ENCODE results near the gene MAML2.

DNA sequence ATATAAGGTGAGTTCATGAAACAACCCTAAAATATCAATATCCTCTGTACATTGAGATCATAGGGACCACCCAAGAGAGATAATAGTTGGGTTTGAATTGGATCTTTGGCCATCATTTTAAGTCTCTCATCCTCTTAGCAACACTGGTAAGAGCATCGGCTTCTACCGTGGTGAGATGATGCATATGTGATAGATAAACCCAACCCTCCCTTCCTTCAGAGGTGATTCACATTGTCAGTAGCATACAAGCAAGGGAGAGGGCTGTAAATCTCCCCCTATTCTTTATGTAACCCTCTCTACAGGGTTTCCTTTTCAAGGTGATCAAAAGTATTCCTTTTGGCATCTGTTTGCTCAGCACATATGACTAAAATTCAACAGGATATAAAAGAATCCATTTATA, 316.7 kb downstream of the MAML2 start:
- TF ChIP-seq CCAR2 (optimal IDR thresholded peaks at IDR 0.05; ENCODE audit: low read depth, low read length) = no peak
- TF ChIP-seq, protein P1, sequence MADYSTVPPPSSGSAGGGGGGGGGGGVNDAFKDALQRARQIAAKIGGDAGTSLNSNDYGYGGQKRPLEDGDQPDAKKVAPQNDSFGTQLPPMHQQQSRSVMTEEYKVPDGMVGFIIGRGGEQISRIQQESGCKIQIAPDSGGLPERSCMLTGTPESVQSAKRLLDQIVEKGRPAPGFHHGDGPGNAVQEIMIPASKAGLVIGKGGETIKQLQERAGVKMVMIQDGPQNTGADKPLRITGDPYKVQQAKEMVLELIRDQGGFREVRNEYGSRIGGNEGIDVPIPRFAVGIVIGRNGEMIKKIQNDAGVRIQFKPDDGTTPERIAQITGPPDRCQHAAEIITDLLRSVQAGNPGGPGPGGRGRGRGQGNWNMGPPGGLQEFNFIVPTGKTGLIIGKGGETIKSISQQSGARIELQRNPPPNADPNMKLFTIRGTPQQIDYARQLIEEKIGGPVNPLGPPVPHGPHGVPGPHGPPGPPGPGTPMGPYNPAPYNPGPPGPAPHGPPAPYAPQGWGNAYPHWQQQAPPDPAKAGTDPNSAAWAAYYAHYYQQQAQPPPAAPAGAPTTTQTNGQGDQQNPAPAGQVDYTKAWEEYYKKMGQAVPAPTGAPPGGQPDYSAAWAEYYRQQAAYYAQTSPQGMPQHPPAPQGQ (CRISPR knock-in tag; IDR thresholded peaks at IDR 0.05; ENCODE audit: borderline replicate concordance) = no peak
- TF ChIP-seq SMAD9 (CRISPR knock-in tag; IDR thresholded peaks at IDR 0.05) = no peak
- TF ChIP-seq ZNF124 (CRISPR knock-in tag; IDR thresholded peaks at IDR 0.05) = no peak
- no peak for TF ChIP-seq ZNF431 (CRISPR knock-in tag; IDR thresholded peaks at IDR 0.05; ENCODE audit: borderline replicate concordance, low read depth)
- TF ChIP-seq, protein P2, sequence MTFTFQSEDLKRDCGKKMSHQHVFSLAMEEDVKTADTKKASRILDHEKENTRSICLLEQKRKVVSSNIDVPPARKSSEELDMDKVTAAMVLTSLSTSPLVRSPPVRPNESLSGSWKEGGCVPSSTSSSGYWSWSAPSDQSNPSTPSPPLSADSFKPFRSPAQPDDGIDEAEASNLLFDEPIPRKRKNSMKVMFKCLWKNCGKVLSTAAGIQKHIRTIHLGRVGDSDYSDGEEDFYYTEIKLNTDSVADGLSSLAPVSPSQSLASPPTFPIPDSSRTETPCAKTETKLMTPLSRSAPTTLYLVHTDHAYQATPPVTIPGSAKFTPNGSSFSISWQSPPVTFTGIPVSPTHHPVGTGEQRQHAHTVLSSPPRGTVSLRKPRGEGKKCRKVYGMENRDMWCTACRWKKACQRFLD (CRISPR knock-in tag; IDR thresholded peaks at IDR 0.05; ENCODE audit: borderline replicate concordance) = no peak
- no peak for TF ChIP-seq ATAD3A (CRISPR knock-in tag; IDR thresholded peaks at IDR 0.05)
- no peak for TF ChIP-seq DNMT1 (CRISPR knock-in tag; IDR thresholded peaks at IDR 0.05)
- TF ChIP-seq E2F5 (CRISPR knock-in tag; conservative IDR thresholded peaks at IDR 0.05) = no peak
